SK-N-SH treated with all-trans-retinoic acid at 6 μM for 48 hours (cell line): ENCODE data around the gene THSD4.

Experiments
- ATAC-seq: fragments of 200-7000 bp; cut with Tn5 transposase; 3 replicates; pipeline ENCODE4 v1.9.1; 2020; ENCODE audit warnings: mild to moderate bottlenecking, moderate library complexity
- ARNTL ChIP-seq: fragments of 450-650 bp; formaldehyde crosslinking; IDR thresholded peaks from 2 replicates; pipeline ENCODE4 v1.5.0; 2020; ENCODE audit warnings: low read depth, mild to moderate bottlenecking, moderate library complexity, borderline replicate concordance
- BACH2 ChIP-seq: fragments of 250-450 bp; sonication (Bioruptor Pico); IDR thresholded peaks from 2 replicates; pipeline ENCODE4 v1.9.0; 2021; ENCODE audit warnings: mild to moderate bottlenecking, borderline replicate concordance
- ESRRG ChIP-seq: fragments of 250-450 bp; sonication (Bioruptor Pico); IDR thresholded peaks from 2 replicates; pipeline ENCODE4 v1.6.1; 2021; ENCODE audit warnings: mild to moderate bottlenecking
- GLIS3 ChIP-seq: fragments of 250-450 bp; sonication (Bioruptor Pico); IDR thresholded peaks from 2 replicates; pipeline ENCODE4 v1.5.0; 2020; ENCODE audit warnings: mild to moderate bottlenecking, moderate library complexity
- ISL1 ChIP-seq: fragments of 250-450 bp; sonication (Bioruptor Pico); IDR thresholded peaks from 2 replicates; pipeline ENCODE4 v2.1.2; 2022; ENCODE audit warnings: mild to moderate bottlenecking, moderate library complexity
- RARB ChIP-seq: fragments of 250-450 bp; sonication (Bioruptor Pico); IDR thresholded peaks from 2 replicates; pipeline ENCODE4 v1.8.0; 2021; ENCODE audit warnings: mild to moderate bottlenecking, moderate library complexity
- SNAI2 ChIP-seq: fragments of 250-450 bp; sonication (Bioruptor Pico); IDR thresholded peaks from 2 replicates; pipeline ENCODE4 v1.5.0; 2020; ENCODE audit warnings: mild to moderate bottlenecking, moderate library complexity
- TCF4 ChIP-seq: fragments of 250-450 bp; sonication (Bioruptor Pico); IDR thresholded peaks from 2 replicates; pipeline ENCODE4 v1.8.0; 2021; ENCODE audit warnings: mild to moderate bottlenecking, moderate library complexity, borderline replicate concordance
- TOX ChIP-seq: fragments of 250-450 bp; sonication (Bioruptor Pico); IDR thresholded peaks from 2 replicates; pipeline ENCODE4 v1.8.0; 2021; ENCODE audit warnings: mild to moderate bottlenecking, moderate library complexity, borderline replicate concordance
- ZFP30 ChIP-seq: fragments of 450-650 bp; formaldehyde crosslinking; IDR thresholded peaks from 2 replicates; pipeline ENCODE4 v1.5.0; 2022; ENCODE audit warnings: mild to moderate bottlenecking, moderate library complexity
- ZNF70 ChIP-seq: fragments of 450-650 bp; formaldehyde crosslinking; IDR thresholded peaks from 2 replicates; pipeline ENCODE4 v1.5.0; 2020; ENCODE audit warnings: mild to moderate bottlenecking, moderate library complexity
- ZNF8 ChIP-seq: fragments of 450-650 bp; formaldehyde crosslinking; IDR thresholded peaks from 2 replicates; pipeline ENCODE4 v1.5.0; 2020; ENCODE audit warnings: mild to moderate bottlenecking, moderate library complexity
- TF ChIP-seq, protein P1 (sequence below): fragments of 250-450 bp; sonication (Bioruptor Pico); IDR thresholded peaks from 2 replicates; pipeline ENCODE4 v1.8.0; 2021; ENCODE audit warnings: low read depth, mild to moderate bottlenecking, moderate library complexity, borderline replicate concordance
- TF ChIP-seq, protein P2 (sequence below): fragments of 250-450 bp; sonication (Bioruptor Pico); IDR thresholded peaks from 2 replicates; pipeline ENCODE4 v1.5.0; 2020; ENCODE audit warnings: mild to moderate bottlenecking, moderate library complexity
- TF ChIP-seq, protein P3 (sequence below): fragments of 250-450 bp; sonication (Bioruptor Pico); IDR thresholded peaks from 2 replicates; pipeline ENCODE4 v1.5.1; 2020; ENCODE audit warnings: low read depth, mild to moderate bottlenecking, moderate library complexity
- TF ChIP-seq, protein P4 (sequence below): fragments of 250-450 bp; sonication (Bioruptor Pico); IDR thresholded peaks from 2 replicates; pipeline ENCODE4 v1.5.1; 2021; ENCODE audit warnings: mild to moderate bottlenecking, moderate library complexity
- TF ChIP-seq, protein P5 (sequence below): fragments of 250-450 bp; sonication (Bioruptor Pico); IDR thresholded peaks from 2 replicates; pipeline ENCODE4 v1.8.0; 2020; ENCODE audit warnings: mild to moderate bottlenecking, moderate library complexity, borderline replicate concordance

The THSD4 gene

DNA sequence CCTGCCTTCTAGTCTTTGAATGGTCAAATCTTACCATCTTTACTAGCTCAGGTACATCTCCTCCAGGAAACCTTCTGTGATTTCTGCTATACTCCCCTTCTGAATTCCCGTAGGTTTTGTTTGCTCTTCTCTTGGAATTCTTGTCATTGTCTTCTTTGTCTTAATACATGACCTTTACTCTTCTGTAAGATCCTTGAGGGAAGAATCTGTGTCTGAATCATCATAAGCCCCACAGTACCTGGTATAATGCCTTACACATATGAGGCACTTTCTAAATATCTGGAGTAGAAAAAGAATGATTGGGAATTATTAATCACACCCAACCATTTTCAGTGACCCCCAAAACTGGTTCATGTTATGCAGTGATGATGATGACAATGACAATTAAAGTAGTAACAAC, 485.0 kb downstream of the THSD4 start:
- TF ChIP-seq ZNF8 (CRISPR knock-in tag) (no peak), ARNTL (CRISPR knock-in tag) (no peak), ZNF70 (no peak), RARB (CRISPR knock-in tag) (no peak)
- TF ChIP-seq, protein P1, sequence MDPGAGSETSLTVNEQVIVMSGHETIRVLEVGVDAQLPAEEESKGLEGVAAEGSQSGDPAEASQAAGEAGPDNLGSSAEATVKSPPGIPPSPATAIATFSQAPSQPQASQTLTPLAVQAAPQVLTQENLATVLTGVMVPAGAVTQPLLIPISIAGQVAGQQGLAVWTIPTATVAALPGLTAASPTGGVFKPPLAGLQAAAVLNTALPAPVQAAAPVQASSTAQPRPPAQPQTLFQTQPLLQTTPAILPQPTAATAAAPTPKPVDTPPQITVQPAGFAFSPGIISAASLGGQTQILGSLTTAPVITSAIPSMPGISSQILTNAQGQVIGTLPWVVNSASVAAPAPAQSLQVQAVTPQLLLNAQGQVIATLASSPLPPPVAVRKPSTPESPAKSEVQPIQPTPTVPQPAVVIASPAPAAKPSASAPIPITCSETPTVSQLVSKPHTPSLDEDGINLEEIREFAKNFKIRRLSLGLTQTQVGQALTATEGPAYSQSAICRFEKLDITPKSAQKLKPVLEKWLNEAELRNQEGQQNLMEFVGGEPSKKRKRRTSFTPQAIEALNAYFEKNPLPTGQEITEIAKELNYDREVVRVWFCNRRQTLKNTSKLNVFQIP, result no peak
- TF ChIP-seq, protein P2, sequence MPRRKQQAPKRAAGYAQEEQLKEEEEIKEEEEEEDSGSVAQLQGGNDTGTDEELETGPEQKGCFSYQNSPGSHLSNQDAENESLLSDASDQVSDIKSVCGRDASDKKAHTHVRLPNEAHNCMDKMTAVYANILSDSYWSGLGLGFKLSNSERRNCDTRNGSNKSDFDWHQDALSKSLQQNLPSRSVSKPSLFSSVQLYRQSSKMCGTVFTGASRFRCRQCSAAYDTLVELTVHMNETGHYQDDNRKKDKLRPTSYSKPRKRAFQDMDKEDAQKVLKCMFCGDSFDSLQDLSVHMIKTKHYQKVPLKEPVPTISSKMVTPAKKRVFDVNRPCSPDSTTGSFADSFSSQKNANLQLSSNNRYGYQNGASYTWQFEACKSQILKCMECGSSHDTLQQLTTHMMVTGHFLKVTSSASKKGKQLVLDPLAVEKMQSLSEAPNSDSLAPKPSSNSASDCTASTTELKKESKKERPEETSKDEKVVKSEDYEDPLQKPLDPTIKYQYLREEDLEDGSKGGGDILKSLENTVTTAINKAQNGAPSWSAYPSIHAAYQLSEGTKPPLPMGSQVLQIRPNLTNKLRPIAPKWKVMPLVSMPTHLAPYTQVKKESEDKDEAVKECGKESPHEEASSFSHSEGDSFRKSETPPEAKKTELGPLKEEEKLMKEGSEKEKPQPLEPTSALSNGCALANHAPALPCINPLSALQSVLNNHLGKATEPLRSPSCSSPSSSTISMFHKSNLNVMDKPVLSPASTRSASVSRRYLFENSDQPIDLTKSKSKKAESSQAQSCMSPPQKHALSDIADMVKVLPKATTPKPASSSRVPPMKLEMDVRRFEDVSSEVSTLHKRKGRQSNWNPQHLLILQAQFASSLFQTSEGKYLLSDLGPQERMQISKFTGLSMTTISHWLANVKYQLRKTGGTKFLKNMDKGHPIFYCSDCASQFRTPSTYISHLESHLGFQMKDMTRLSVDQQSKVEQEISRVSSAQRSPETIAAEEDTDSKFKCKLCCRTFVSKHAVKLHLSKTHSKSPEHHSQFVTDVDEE (CRISPR knock-in tag), result no peak
- TF ChIP-seq, protein P3, sequence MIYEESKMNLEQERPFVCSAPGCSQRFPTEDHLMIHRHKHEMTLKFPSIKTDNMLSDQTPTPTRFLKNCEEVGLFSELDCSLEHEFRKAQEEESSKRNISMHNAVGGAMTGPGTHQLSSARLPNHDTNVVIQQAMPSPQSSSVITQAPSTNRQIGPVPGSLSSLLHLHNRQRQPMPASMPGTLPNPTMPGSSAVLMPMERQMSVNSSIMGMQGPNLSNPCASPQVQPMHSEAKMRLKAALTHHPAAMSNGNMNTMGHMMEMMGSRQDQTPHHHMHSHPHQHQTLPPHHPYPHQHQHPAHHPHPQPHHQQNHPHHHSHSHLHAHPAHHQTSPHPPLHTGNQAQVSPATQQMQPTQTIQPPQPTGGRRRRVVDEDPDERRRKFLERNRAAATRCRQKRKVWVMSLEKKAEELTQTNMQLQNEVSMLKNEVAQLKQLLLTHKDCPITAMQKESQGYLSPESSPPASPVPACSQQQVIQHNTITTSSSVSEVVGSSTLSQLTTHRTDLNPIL (CRISPR knock-in tag), result no peak
- no peak for ATAC-seq

DNA sequence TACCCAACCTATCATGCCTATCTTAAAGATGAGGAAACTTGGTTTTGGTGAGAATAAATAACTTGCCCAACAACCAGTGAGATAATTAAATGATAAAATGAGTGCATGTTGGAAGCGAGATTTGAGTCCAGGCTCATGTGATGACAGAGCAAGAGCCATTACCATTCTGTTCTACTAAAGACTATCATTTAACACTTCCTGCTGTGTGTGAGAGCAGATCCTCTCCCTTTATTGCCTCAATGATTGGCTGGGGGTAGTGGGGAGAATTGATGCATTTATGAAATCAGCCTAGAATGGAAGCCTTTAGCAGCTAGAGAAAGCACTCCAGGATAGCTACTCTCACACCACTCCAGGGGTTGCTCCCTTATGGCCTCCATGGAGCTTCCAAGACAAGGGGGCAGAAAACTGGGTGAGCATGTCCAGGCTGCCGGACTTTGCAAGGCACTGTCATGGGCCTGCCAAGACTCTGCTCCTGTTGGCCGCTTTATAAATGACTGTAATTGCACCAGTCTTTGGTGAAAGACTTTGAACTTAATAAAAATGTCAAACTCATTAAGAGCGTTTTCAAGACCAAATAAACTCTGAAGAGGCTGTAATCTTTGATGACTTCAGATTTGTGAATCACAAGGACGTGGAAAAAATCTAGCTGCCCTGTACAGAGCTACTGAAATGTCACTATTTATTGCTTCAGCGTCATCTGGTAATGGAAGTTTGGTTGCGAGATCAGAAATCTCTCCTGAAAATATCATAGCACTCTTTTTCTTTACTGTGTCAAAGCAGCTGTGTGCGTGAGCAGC, 486.0 kb downstream of the THSD4 start:
- TF ChIP-seq ISL1 (CRISPR knock-in tag) (no peak), SNAI2 (no peak), BACH2 (CRISPR knock-in tag) (no peak), ZNF8 (CRISPR knock-in tag) (no peak), ZFP30 (CRISPR knock-in tag) (no peak), ESRRG (CRISPR knock-in tag) (no peak), RARB (CRISPR knock-in tag) (no peak), TOX (CRISPR knock-in tag) (no peak), GLIS3 (no peak), TCF4 (no peak)
- TF ChIP-seq, protein P3 (CRISPR knock-in tag), result no peak
- TF ChIP-seq, protein P4, sequence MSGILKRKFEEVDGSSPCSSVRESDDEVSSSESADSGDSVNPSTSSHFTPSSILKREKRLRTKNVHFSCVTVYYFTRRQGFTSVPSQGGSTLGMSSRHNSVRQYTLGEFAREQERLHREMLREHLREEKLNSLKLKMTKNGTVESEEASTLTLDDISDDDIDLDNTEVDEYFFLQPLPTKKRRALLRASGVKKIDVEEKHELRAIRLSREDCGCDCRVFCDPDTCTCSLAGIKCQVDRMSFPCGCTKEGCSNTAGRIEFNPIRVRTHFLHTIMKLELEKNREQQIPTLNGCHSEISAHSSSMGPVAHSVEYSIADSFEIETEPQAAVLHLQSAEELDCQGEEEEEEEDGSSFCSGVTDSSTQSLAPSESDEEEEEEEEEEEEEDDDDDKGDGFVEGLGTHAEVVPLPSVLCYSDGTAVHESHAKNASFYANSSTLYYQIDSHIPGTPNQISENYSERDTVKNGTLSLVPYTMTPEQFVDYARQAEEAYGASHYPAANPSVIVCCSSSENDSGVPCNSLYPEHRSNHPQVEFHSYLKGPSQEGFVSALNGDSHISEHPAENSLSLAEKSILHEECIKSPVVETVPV, result no peak
- TF ChIP-seq, protein P5, sequence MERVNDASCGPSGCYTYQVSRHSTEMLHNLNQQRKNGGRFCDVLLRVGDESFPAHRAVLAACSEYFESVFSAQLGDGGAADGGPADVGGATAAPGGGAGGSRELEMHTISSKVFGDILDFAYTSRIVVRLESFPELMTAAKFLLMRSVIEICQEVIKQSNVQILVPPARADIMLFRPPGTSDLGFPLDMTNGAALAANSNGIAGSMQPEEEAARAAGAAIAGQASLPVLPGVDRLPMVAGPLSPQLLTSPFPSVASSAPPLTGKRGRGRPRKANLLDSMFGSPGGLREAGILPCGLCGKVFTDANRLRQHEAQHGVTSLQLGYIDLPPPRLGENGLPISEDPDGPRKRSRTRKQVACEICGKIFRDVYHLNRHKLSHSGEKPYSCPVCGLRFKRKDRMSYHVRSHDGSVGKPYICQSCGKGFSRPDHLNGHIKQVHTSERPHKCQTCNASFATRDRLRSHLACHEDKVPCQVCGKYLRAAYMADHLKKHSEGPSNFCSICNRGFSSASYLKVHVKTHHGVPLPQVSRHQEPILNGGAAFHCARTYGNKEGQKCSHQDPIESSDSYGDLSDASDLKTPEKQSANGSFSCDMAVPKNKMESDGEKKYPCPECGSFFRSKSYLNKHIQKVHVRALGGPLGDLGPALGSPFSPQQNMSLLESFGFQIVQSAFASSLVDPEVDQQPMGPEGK (CRISPR knock-in tag), result no peak
- no peak for ATAC-seq

DNA sequence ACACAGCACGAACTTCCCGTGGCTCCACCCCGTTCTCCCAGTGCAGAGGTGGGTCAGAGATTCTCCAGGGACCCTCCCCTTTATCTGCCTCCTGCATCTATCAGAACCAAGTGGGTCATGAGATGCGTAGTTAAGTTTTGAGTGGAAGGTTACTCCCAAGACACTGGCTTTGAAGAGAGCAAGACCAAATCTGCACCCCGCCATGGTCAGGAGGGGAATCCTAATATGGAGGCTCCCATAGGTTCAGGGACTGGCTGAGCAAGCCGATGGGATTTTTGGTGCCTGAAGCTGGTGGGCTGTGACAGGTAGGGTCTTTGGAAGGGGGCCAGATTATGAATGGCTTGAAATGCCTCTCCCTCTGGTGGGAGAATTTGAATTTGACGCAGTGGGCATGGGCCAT, 488.1 kb downstream of the THSD4 start:
- no peak for TF ChIP-seq GLIS3
- TF ChIP-seq, protein P3 (CRISPR knock-in tag), result no peak
- ATAC-seq, result no peak
